A549 (cell line): ENCODE data around the gene FAT4. TPM values are rescaled to one million over a fixed set of nuclear protein-coding genes. Genes with fewer than 3 reads are reported as not detected.

Source experiments
- ATAC-seq, 2 experiments: fragments of 200-7000 bp in 1 of 2; fragments of >200 bp in 1 of 2; cut with Nextera tagmentation in 1 of 2; cut with Tn5 transposase in 1 of 2; 3 replicates each; pipeline versions ENCODE4 v1.8.0 to v1.9.1; 2018 to 2020; ENCODE audit warnings: mild to moderate bottlenecking in 1 of 2, moderate library complexity in 1 of 2
- CTCF ChIA-PET: fragments of 300-600 bp; sonication (Branson Sonifier 250); formaldehyde crosslinking; extraction: SDS; loops from one replicate; lab custom pipeline; 2021; ENCODE audit warnings: antibody characterized with exemption, inconsistent platforms; lab: Yijun Ruan, JAX
- POLR2A ChIA-PET: fragments of 350-600 bp; formaldehyde crosslinking; extraction: SDS; loops from one replicate; lab custom pipeline; 2021; ENCODE audit warnings: antibody characterized with exemption, inconsistent platforms; lab: Yijun Ruan, JAX
- DNase-seq, 2 experiments: peaks; one replicate each; pipeline versions ENCODE4 v3.0.0 to v3.0.0-alpha.2; 2011 to 2016; ENCODE audit warnings: low read depth in 1 of 2, low spot score in 1 of 2
- FAIRE-seq: peaks from 2 replicates; lab custom pipeline; 2011; peaks lifted over from hg19 to GRCh38; lab: Jason Lieb, UNC
- H3K27ac ChIP-seq, 2 experiments: fragments of >200 bp; sonication (Bioruptor Twin); formaldehyde crosslinking; 3 replicates each; pipeline ENCODE4 v1.5.1; 2016 to 2017
- H3K4me1 ChIP-seq: fragments of >200 bp; sonication (Bioruptor Twin); formaldehyde crosslinking; 3 replicates; pipeline ENCODE4 v1.6.1; 2016
- H3K4me2 ChIP-seq: fragments of >200 bp; sonication (Bioruptor Twin); formaldehyde crosslinking; 3 replicates; pipeline ENCODE4 v1.6.1; 2016
- H3K4me3 ChIP-seq: fragments of >200 bp; sonication (Bioruptor Twin); formaldehyde crosslinking; 3 replicates; pipeline ENCODE4 v1.5.1; 2016
- H3K9me3 ChIP-seq: fragments of >200 bp; sonication (Bioruptor Twin); formaldehyde crosslinking; 3 replicates; pipeline ENCODE4 v1.6.1; 2016
- ATOH8 ChIP-seq: fragments of 250-450 bp; sonication (Bioruptor Pico); IDR thresholded peaks from 2 replicates; pipeline ENCODE4 v1.5.0; 2020; ENCODE audit warnings: low read depth, mild to moderate bottlenecking, moderate library complexity
- BCL3 ChIP-seq: fragments of >200 bp; sonication (Bioruptor Twin); formaldehyde crosslinking; IDR thresholded peaks from 3 replicates; pipeline ENCODE4 v1.6.1; 2016
- CBX2 ChIP-seq: fragments of 200-600 bp; sonication (generic); IDR thresholded peaks from 2 replicates; pipeline ENCODE4 v1.6.1; 2016; ENCODE audit warnings: low read depth, mild to moderate bottlenecking, borderline replicate concordance
- CBX8 ChIP-seq: fragments of 200-600 bp; sonication (generic); IDR thresholded peaks from 2 replicates; pipeline ENCODE4 v1.6.1; 2016
- CHD4 ChIP-seq: fragments of 200-600 bp; sonication (generic); IDR thresholded peaks from 2 replicates; pipeline ENCODE4 v1.6.1; 2016; ENCODE audit warnings: antibody characterized with exemption, mild to moderate bottlenecking, borderline replicate concordance
- EHF ChIP-seq: fragments of 250-450 bp; sonication (Bioruptor Pico); IDR thresholded peaks from 2 replicates; pipeline ENCODE4 v1.5.0; 2020; ENCODE audit warnings: mild to moderate bottlenecking
- FOSB ChIP-seq: fragments of 250-450 bp; sonication (Bioruptor Pico); IDR thresholded peaks from 2 replicates; pipeline ENCODE4 v1.5.0; 2020; ENCODE audit warnings: mild to moderate bottlenecking, moderate library complexity
- HDAC2 ChIP-seq: fragments of 200-600 bp; sonication (generic); IDR thresholded peaks from 2 replicates; pipeline ENCODE4 v1.6.1; 2016
- HES2 ChIP-seq: fragments of >200 bp; sonication (Bioruptor Twin); formaldehyde crosslinking; IDR thresholded peaks from 2 replicates; pipeline ENCODE4 v1.6.1; 2016
- HOXB5 ChIP-seq: fragments of 250-450 bp; sonication (Bioruptor Pico); IDR thresholded peaks from 2 replicates; pipeline ENCODE4 v1.5.0; 2020; ENCODE audit warnings: mild to moderate bottlenecking, moderate library complexity
- MYC ChIP-seq: IDR thresholded peaks from 2 replicates; pipeline ENCODE4 v1.6.1; 2012; ENCODE audit warnings: mild to moderate bottlenecking, inconsistent platforms, low read length, improper control_type of control experiment, borderline replicate concordance
- NFE2L2 ChIP-seq: fragments of 150-350 bp; conservative IDR thresholded peaks from 2 replicates; pipeline ENCODE4 v1.6.1; 2014; ENCODE audit warnings: low read length
- NR3C1 ChIP-seq: fragments of >200 bp; sonication (Bioruptor Twin); formaldehyde crosslinking; IDR thresholded peaks from 3 replicates; pipeline ENCODE4 v1.6.1; 2017
- RAD21 ChIP-seq, 2 experiments: fragments of >200 bp in 1 of 2; sonication (Bioruptor Twin) in 1 of 2; formaldehyde crosslinking in 1 of 2; IDR thresholded peaks in 1 of 2; conservative IDR thresholded peaks in 1 of 2; 2 replicates in 1 of 2; 3 replicates in 1 of 2; pipeline ENCODE4 v1.6.1; 2012 to 2018; ENCODE audit warnings: inconsistent platforms in 1 of 2
- RARB ChIP-seq: fragments of 250-450 bp; sonication (Bioruptor Pico); IDR thresholded peaks from 2 replicates; pipeline ENCODE4 v1.8.0; 2021; ENCODE audit warnings: mild to moderate bottlenecking, moderate library complexity
- RCOR1 ChIP-seq: fragments of 150-350 bp; IDR thresholded peaks from 2 replicates; pipeline ENCODE4 v1.6.1; 2014; ENCODE audit warnings: antibody characterized with exemption, low read length, low read depth
- RFX5 ChIP-seq: fragments of 450-650 bp; IDR thresholded peaks from 2 replicates; pipeline ENCODE4 v1.7.1; 2014; ENCODE audit warnings: antibody characterized with exemption, mild to moderate bottlenecking, moderate library complexity
- RNF2 ChIP-seq: fragments of 200-600 bp; sonication (generic); IDR thresholded peaks from 2 replicates; pipeline ENCODE4 v1.6.1; 2016; ENCODE audit warnings: low read depth, mild to moderate bottlenecking, antibody characterized with exemption, moderate library complexity, borderline replicate concordance
- SMC3 ChIP-seq: fragments of >200 bp; sonication (Bioruptor Twin); formaldehyde crosslinking; IDR thresholded peaks from 3 replicates; pipeline ENCODE4 v1.6.1; 2018; ENCODE audit warnings: inconsistent platforms
- TFCP2L1 ChIP-seq: fragments of 250-450 bp; sonication (Bioruptor Pico); IDR thresholded peaks from 2 replicates; pipeline ENCODE4 v1.5.0; 2021; ENCODE audit warnings: mild to moderate bottlenecking
- TP53 ChIP-seq: fragments of 250-450 bp; sonication (Bioruptor Pico); IDR thresholded peaks from 2 replicates; pipeline ENCODE4 v1.5.0; 2021; ENCODE audit warnings: mild to moderate bottlenecking, moderate library complexity
- USF2 ChIP-seq: fragments of 450-650 bp; IDR thresholded peaks from 2 replicates; pipeline ENCODE4 v1.6.1; 2014; ENCODE audit warnings: antibody characterized with exemption
- ZC3H11A ChIP-seq: fragments of 450-650 bp; IDR thresholded peaks from 2 replicates; pipeline ENCODE4 v1.6.1; 2014; ENCODE audit warnings: antibody characterized with exemption, mild to moderate bottlenecking
- ZFP36 ChIP-seq: fragments of 450-650 bp; IDR thresholded peaks from 2 replicates; pipeline ENCODE4 v1.6.1; 2014; ENCODE audit warnings: borderline replicate concordance; ENCODE audit not compliant: partially characterized antibody
- ZNF302 ChIP-seq: fragments of 250-450 bp; sonication (Bioruptor Pico); IDR thresholded peaks from 2 replicates; pipeline ENCODE4 v1.9.0; 2021; ENCODE audit warnings: inconsistent platforms, mild to moderate bottlenecking, moderate library complexity
- ZSCAN20 ChIP-seq: fragments of 250-450 bp; sonication (Bioruptor Pico); IDR thresholded peaks from 2 replicates; pipeline ENCODE4 v1.8.0; 2022; ENCODE audit warnings: mild to moderate bottlenecking, moderate library complexity
- WGBS: methylation state at CpG from one replicate; pipeline ENCODE4 v1.1.6; 2017; ENCODE audit errors: missing lambda C conversion rate; 5-methylcytosine and 5-hydroxymethylcytosine counted together
- polyA plus RNA-seq, 4 experiments: library from polyadenylated mRNA; depleted of rRNA in 3 of 4; stranded (reverse); fragments of >200 nt; fragmentation: RNase III in 1 of 4; extraction: RNeasy Plus Mini Kit Qiagen cat#74134 plus additional on column Dnase treatment in 1 of 4; gene quantifications; 2 replicates in 3 of 4; 3 replicates in 1 of 4; pipeline ENCODE4 v1.2.3, GENCODE V29; 2011 to 2017

Gene FAT4
- polyA plus RNA-seq, 2 of the 4 experiments (the other 2 are of a cell fraction) = 0.32 to 1.1 TPM

- TF ChIP-seq ZSCAN20 = no peak
- no peak for TF ChIP-seq ZC3H11A
- no peak for TF ChIP-seq USF2
- TF ChIP-seq BCL3 = no peak
- TF ChIP-seq ZNF302 (CRISPR knock-in tag) = no peak
- no peak overlapping the region for H3K4me2 ChIP-seq
Measured at GRCh38 chr4:125353131-125353530, 38.4 kb downstream of the FAT4 start.

GRCh38 chr4:125355791-125356190, 41.0 kb downstream of the FAT4 start:
- Histone ChIP-seq H3K9me3 (no peaks in the 10 kb centered on the region), H3K4me1 (no peaks in the 10 kb centered on the region), H3K4me3 (no peak overlapping the region), H3K27ac (no peak overlapping the region), H3K4me2 (no peak overlapping the region)
- ChIA-PET POLR2A (no interaction called here), CTCF (no interaction called here)
- FAIRE-seq (no peak), ATAC-seq (no peak), DNase-seq (no peak)
- no peak for TF ChIP-seq CBX2
- TF ChIP-seq TFCP2L1 (CRISPR knock-in tag) = no peak
- no peak for TF ChIP-seq SMC3
- TF ChIP-seq RARB (CRISPR knock-in tag) = no peak
- TF ChIP-seq NR3C1 = no peak
- TF ChIP-seq HES2 = no peak
- TF ChIP-seq CBX8 = no peak
- WGBS = 87% methylated on average over 2 of the region's 2 CpGs

More at GRCh38 chr4:125353131-125353530, 38.4 kb downstream of the FAT4 start:
- no peaks in the 10 kb centered on the region for H3K4me1 ChIP-seq
- CTCF ChIA-PET = no interaction called here
- POLR2A ChIA-PET = no interaction called here
- WGBS = 71% methylated on average over 1 of the region's 1 CpG
- H3K4me3 ChIP-seq = no peak overlapping the region
- H3K27ac ChIP-seq = no peak overlapping the region
- FAIRE-seq (no peak), DNase-seq (no peak), ATAC-seq (no peak)
- H3K9me3 ChIP-seq = no peaks in the 10 kb centered on the region

- no peak for FAIRE-seq
- no peak overlapping the region for H3K4me2 ChIP-seq
- ChIA-PET POLR2A (no interaction called here), CTCF (no interaction called here)
- no peak overlapping the region for H3K27ac ChIP-seq
- no peak for ATAC-seq
- H3K9me3 ChIP-seq = no peaks in the 10 kb centered on the region
- no peaks in the 10 kb centered on the region for H3K4me1 ChIP-seq
- 30% methylated on average over 4 of the region's 4 CpGs for WGBS
- no peak overlapping the region for H3K4me3 ChIP-seq
- no peak for TF ChIP-seq MYC
- TF ChIP-seq RCOR1 = no peak
- no peak for TF ChIP-seq ZFP36
- TF ChIP-seq RAD21 (conservative IDR thresholded peaks at IDR 0.05 in 1 of 2, IDR thresholded peaks at IDR 0.05 in 1 of 2) = no peak
- no peak for TF ChIP-seq TP53 (CRISPR knock-in tag)
- no peak for TF ChIP-seq NFE2L2
- TF ChIP-seq RNF2 = no peak
- TF ChIP-seq HDAC2 = no peak
- no peak for TF ChIP-seq CHD4
- no peak for TF ChIP-seq FOSB (CRISPR knock-in tag)
- TF ChIP-seq EHF (CRISPR knock-in tag) = no peak
- no peak for TF ChIP-seq ATOH8 (CRISPR knock-in tag)
- TF ChIP-seq HOXB5 (CRISPR knock-in tag) = no peak
- no peak for TF ChIP-seq RFX5
- DNase-seq = no peak
Measured at GRCh38 chr4:125357675-125358074, 42.9 kb downstream of the FAT4 start.
